GM19023 (cell line): ENCODE measurements around the gene ALCAM.

Source experiments
- ATAC-seq: cut with Tn5 transposase; IDR thresholded peaks from one replicate; pipeline ENCODE4 v1.9.1; 2021; ENCODE audit warnings: mild to moderate bottlenecking, moderate library complexity; ENCODE audit not compliant: unreplicated experiment

Gene ALCAM

GRCh38 chr3:105518806-105519418 is 152.2 kb downstream of the ALCAM start:
- peak; percentile 90 for ATAC-seq

GRCh38 chr3:105521770-105522169 is 155.1 kb downstream of the ALCAM start:
- ATAC-seq = no peak

GRCh38 chr3:105523501-105523900 is 156.8 kb downstream of the ALCAM start:
- no peak for ATAC-seq

- ATAC-seq = no peak
These were observed 158.8 kb downstream of the ALCAM start for GRCh38 chr3:105525531-105525930.

GRCh38 chr3:105526360-105527111 is 159.8 kb downstream of the ALCAM start:
- ATAC-seq = no peak

GRCh38 chr3:105527535-105527934 is 160.8 kb downstream of the ALCAM start:
- ATAC-seq = no peak

GRCh38 chr3:105527949-105528348 is 161.2 kb downstream of the ALCAM start:
- ATAC-seq = peak; percentile 68

GRCh38 chr3:105528955-105529354 is 162.2 kb downstream of the ALCAM start:
- no peak for ATAC-seq

GRCh38 chr3:105529456-105529855 is 162.7 kb downstream of the ALCAM start:
- ATAC-seq = no peak

- no peak for ATAC-seq
These were observed 165.5 kb downstream of the ALCAM start for GRCh38 chr3:105532251-105532650.

- no peak for ATAC-seq
These were observed 167.3 kb downstream of the ALCAM start for GRCh38 chr3:105533960-105534359.

GRCh38 chr3:105534491-105534890 is 167.8 kb downstream of the ALCAM start:
- ATAC-seq = no peak

- ATAC-seq = no peak
These were observed 170.8 kb downstream of the ALCAM start for GRCh38 chr3:105537371-105538080.

GRCh38 chr3:105538483-105538882 is 171.8 kb downstream of the ALCAM start:
- ATAC-seq = no peak

- ATAC-seq = no peak
These were observed 173.2 kb downstream of the ALCAM start for GRCh38 chr3:105539897-105540296.

- no peak for ATAC-seq
These were observed 175.7 kb downstream of the ALCAM start for GRCh38 chr3:105542282-105543019.

GRCh38 chr3:105545051-105545450 is 178.3 kb downstream of the ALCAM start:
- no peak for ATAC-seq

- no peak for ATAC-seq
These were observed 187.1 kb downstream of the ALCAM start for GRCh38 chr3:105553851-105554250.

GRCh38 chr3:105555206-105555605 is 188.5 kb downstream of the ALCAM start:
- no peak for ATAC-seq

GRCh38 chr3:105559856-105560255 is 193.1 kb downstream of the ALCAM start:
- no peak for ATAC-seq

GRCh38 chr3:105561876-105562275 is 195.2 kb downstream of the ALCAM start:
- ATAC-seq = no peak
